ENCODE data around the gene IGF1R. TPM values are rescaled to one million over a fixed set of nuclear protein-coding genes. Genes with fewer than 3 reads are reported as not detected.

The IGF1R gene
- total RNA-seq, 1 experiment from 2014 or later: 16.3 TPM

GRCh38 chr15:98958076-98958475 lies 309.7 kb downstream of the IGF1R start:
- H3K36me3 ChIP-seq (ENCODE audit: control insufficient read depth in 1 of 2, insufficient read depth in 2 of 2, low read length in 2 of 2): no peaks in the 10 kb centered on the region

More at GRCh38 chr15:98958076-98958475, 309.7 kb downstream of the IGF1R start:
- ChIA-PET CTCF (no interaction called here), POLR2A (no interaction called here), RAD21 (ENCODE audit: low non-redundant PET in 1 of 2, low total read pairs in 2 of 2, uncharacterized antibody in 2 of 2, unreplicated experiment in 2 of 2) (no interaction called here)
- ATAC-seq (no peak), DNase-seq (ENCODE audit: low read depth, low spot score) (no peak)
- Histone ChIP-seq H3K79me2 (ENCODE audit: insufficient read depth, low read length) (no peaks in the 10 kb centered on the region), H3K4me2 (ENCODE audit: low read length) (no peak overlapping the region), H3K9me3 (ENCODE audit: control insufficient read depth in 1 of 2, insufficient read depth in 1 of 2, low read depth in 1 of 2, low read length in 2 of 2) (no peaks in the 10 kb centered on the region), H3K27ac (ENCODE audit: low read depth, low read length) (no peak overlapping the region), H3K27me3 (ENCODE audit: insufficient read depth, low read length) (no peaks in the 10 kb centered on the region), H3K4me1 (ENCODE audit: control insufficient read depth in 1 of 2, insufficient read depth in 2 of 2, low read length in 2 of 2) (no peaks in the 10 kb centered on the region), H3K4me3 (replicated peaks in 1 of 2; ENCODE audit: low read depth in 1 of 2, low read length in 2 of 2) (no peak overlapping the region), H3K9me2 (ENCODE audit: insufficient read depth) (no peaks in the 10 kb centered on the region), H4K20me1 (ENCODE audit: insufficient read depth) (no peaks in the 10 kb centered on the region), H2AFZ (ENCODE audit: low read depth, low read length, poor library complexity, severe bottlenecking) (no peak overlapping the region), H3K9ac (ENCODE audit: low read length) (no peak overlapping the region)
- BruUV-seq (replicated peaks): no TSS peak
- TF ChIP-seq SP1 (IDR thresholded peaks at IDR 0.05; ENCODE audit: low read depth) (no peak), ATF3 (IDR thresholded peaks at IDR 0.05) (no peak), CTCF (IDR thresholded peaks at IDR 0.05 in 2 of 3, conservative IDR thresholded peaks at IDR 0.05 in 1 of 3; ENCODE audit: borderline replicate concordance in 1 of 3, insufficient read depth in 1 of 3, low read depth in 2 of 3, low read length in 2 of 3) (no peak), EGR1 (IDR thresholded peaks at IDR 0.05; ENCODE audit: low read depth) (no peak), RAD21 (IDR thresholded peaks at IDR 0.05; ENCODE audit: low read depth) (no peak), SRF (IDR thresholded peaks at IDR 0.05; ENCODE audit: low read depth) (no peak), FOSL1 (IDR thresholded peaks at IDR 0.05; ENCODE audit: low read depth) (no peak), TCF7L2 (IDR thresholded peaks at IDR 0.05; ENCODE audit: borderline replicate concordance, extremely low read depth, insufficient read depth, insufficient read length) (no peak), ELF1 (IDR thresholded peaks at IDR 0.05; ENCODE audit: borderline replicate concordance, low read depth) (no peak), EZH2 (IDR thresholded peaks at IDR 0.05) (no peak), ZFX (IDR thresholded peaks at IDR 0.05) (no peak), CEBPB (IDR thresholded peaks at IDR 0.05; ENCODE audit: low read depth) (no peak), MAX (IDR thresholded peaks at IDR 0.05) (no peak), JUND (IDR thresholded peaks at IDR 0.05) (no peak), EZH2phosphoT487 (IDR thresholded peaks at IDR 0.05; ENCODE audit: borderline replicate concordance) (no peak), SIN3A (IDR thresholded peaks at IDR 0.05; ENCODE audit: low read depth) (no peak), CBX3 (IDR thresholded peaks at IDR 0.05; ENCODE audit: low read depth) (no peak), POLR2AphosphoS5 (IDR thresholded peaks at IDR 0.05; ENCODE audit: low read depth, low read length) (no peak), YY1 (IDR thresholded peaks at IDR 0.05; ENCODE audit: extremely low read depth, insufficient replicate concordance, low read depth, low read length) (no peak), ZBTB33 (IDR thresholded peaks at IDR 0.05; ENCODE audit: extremely low read depth, insufficient replicate concordance, low read length) (no peak)
- intact Hi-C loops (cut with micrococcal nuclease): no loop called here
